CD14-positive monocyte (primary cell): ENCODE data around the gene ELF5. TPM values are rescaled to one million over a fixed set of nuclear protein-coding genes. Genes with fewer than 3 reads are reported as not detected.

Source experiments
- DNase-seq, 3 donors: peaks; one replicate each; pipeline ENCODE4 v3.0.0-alpha.2; 2011 to 2022
- H2AFZ ChIP-seq: 2 replicates; pipeline ENCODE4 v1.6.0; 2012; ENCODE audit warnings: mild to moderate bottlenecking, low read depth, low read length, inconsistent platforms; ENCODE audit not compliant: insufficient read depth, poor library complexity, severe bottlenecking
- H3K27ac ChIP-seq, 2 donors: 1 replicate in 1 of 2; 2 replicates in 1 of 2; pipeline ENCODE4 v1.5.1; 2012 to 2013; ENCODE audit warnings: low read length in 2 of 2, control low read depth in 1 of 2, inconsistent platforms in 1 of 2, low read depth in 1 of 2, mild to moderate bottlenecking in 1 of 2
- H3K27me3 ChIP-seq, 2 donors: one replicate each; pipeline versions ENCODE4 v1.6.0 to v1.6.1; 2011 to 2013; ENCODE audit warnings: low read length in 2 of 2; ENCODE audit not compliant: control insufficient read depth in 2 of 2, insufficient read depth in 2 of 2
- H3K36me3 ChIP-seq, 2 donors: replicated peaks in 1 of 2; 1 replicate in 1 of 2; 2 replicates in 1 of 2; pipeline versions ENCODE4 v1.5.1 to v1.6.1; 2012 to 2013; ENCODE audit warnings: low read length in 2 of 2, control low read depth in 1 of 2, inconsistent platforms in 1 of 2, mild to moderate bottlenecking in 1 of 2; ENCODE audit not compliant: insufficient read depth in 2 of 2, control insufficient read depth in 1 of 2
- H3K4me1 ChIP-seq, 2 donors: 1 replicate in 1 of 2; 2 replicates in 1 of 2; pipeline versions ENCODE4 v1.5.1 to v1.6.1; 2012 to 2013; ENCODE audit warnings: low read length in 2 of 2, control low read depth in 1 of 2, inconsistent platforms in 1 of 2, mild to moderate bottlenecking in 1 of 2, moderate library complexity in 1 of 2; ENCODE audit not compliant: insufficient read depth in 2 of 2, control insufficient read depth in 1 of 2
- H3K4me2 ChIP-seq: replicated peaks from 2 replicates; pipeline ENCODE3; 2012; ENCODE audit warnings: low read length, moderate library complexity, mild to moderate bottlenecking; ENCODE audit not compliant: poor library complexity, severe bottlenecking; ENCODE audit errors: extremely low read depth
- H3K4me3 ChIP-seq, 3 experiments: fragments of 200-600 bp in 1 of 3; sonication (generic) in 1 of 3; replicated peaks in 1 of 3; 1 replicate in 2 of 3; 2 replicates in 1 of 3; pipeline ENCODE4 v1.5.1; 2011 to 2013; ENCODE audit warnings: low read length in 3 of 3, mild to moderate bottlenecking in 3 of 3, control low read depth in 2 of 3, low read depth in 2 of 3, inconsistent platforms in 1 of 3, moderate library complexity in 1 of 3
- H3K79me2 ChIP-seq: 2 replicates; pipeline ENCODE4 v1.6.0; 2012; ENCODE audit warnings: mild to moderate bottlenecking, control low read depth, inconsistent platforms, low read length, moderate library complexity; ENCODE audit not compliant: insufficient read depth
- H3K9ac ChIP-seq: 2 replicates; pipeline ENCODE4 v1.6.0; 2017; ENCODE audit warnings: low read length, mild to moderate bottlenecking; ENCODE audit not compliant: insufficient read depth, poor library complexity, severe bottlenecking
- H3K9me3 ChIP-seq, 2 donors: replicated peaks in 1 of 2; 1 replicate in 1 of 2; 2 replicates in 1 of 2; pipeline versions ENCODE4 v1.5.1 to v1.6.1; 2012 to 2013; ENCODE audit warnings: low read length in 2 of 2, control low read depth in 1 of 2; ENCODE audit not compliant: control insufficient read depth in 1 of 2, insufficient read depth in 1 of 2
- H4K20me1 ChIP-seq: 2 replicates; pipeline ENCODE4 v1.6.0; 2012; ENCODE audit warnings: mild to moderate bottlenecking, low read length, control low read depth, moderate library complexity; ENCODE audit not compliant: insufficient read depth
- H3K27ac Mint-ChIP-seq, 7 donors: one replicate each; pipeline ENCODE4 v1.8.0; 2020; ENCODE audit warnings: mild to moderate bottlenecking in 7 of 7, mixed read lengths in 7 of 7, moderate library complexity in 6 of 7, inconsistent platforms in 2 of 7
- H3K27me3 Mint-ChIP-seq, 3 donors: one replicate each; pipeline ENCODE4 v1.8.0; 2021 to 2022; ENCODE audit warnings: low read depth in 3 of 3, mild to moderate bottlenecking in 3 of 3, mixed read lengths in 3 of 3, moderate library complexity in 3 of 3, inconsistent platforms in 1 of 3
- H3K36me3 Mint-ChIP-seq, 2 donors: one replicate each; pipeline ENCODE4 v1.8.0; 2020; ENCODE audit warnings: mixed read lengths in 2 of 2, inconsistent platforms in 1 of 2, mild to moderate bottlenecking in 1 of 2
- H3K4me1 Mint-ChIP-seq: one replicate; pipeline ENCODE4 v1.8.0; 2020; ENCODE audit warnings: mild to moderate bottlenecking, mixed read lengths
- H3K4me3 Mint-ChIP-seq, 2 donors: one replicate each; pipeline ENCODE4 v1.8.0; 2020; ENCODE audit warnings: mild to moderate bottlenecking in 2 of 2, mixed read lengths in 2 of 2, moderate library complexity in 1 of 2
- H3K9me3 Mint-ChIP-seq, 7 donors: one replicate each; pipeline ENCODE4 v1.8.0; 2020 to 2022; ENCODE audit warnings: mixed read lengths in 7 of 7, mild to moderate bottlenecking in 6 of 7, moderate library complexity in 6 of 7, inconsistent platforms in 2 of 7
- CTCF ChIP-seq: fragments of 200-600 bp; IDR thresholded peaks from one replicate; pipeline ENCODE4 v1.8.0; 2022; ENCODE audit warnings: antibody characterized with exemption, mild to moderate bottlenecking
- WGBS: methylation state at CpG from one replicate; pipeline ENCODE4 v1.1.5; 2013; ENCODE audit warnings: missing lambda C conversion rate; ENCODE audit not compliant: insufficient coverage; 5-methylcytosine and 5-hydroxymethylcytosine counted together
- intact Hi-C, 2 donors: fragments of 100-400 bp; cut with micrococcal nuclease; formaldehyde crosslinking; loops; one replicate each; pipeline versions ENCODE4 v1.15.0 to v1.15.1; 2023
- polyA plus RNA-seq, 3 donors: library from polyadenylated mRNA; depleted of rRNA in 1 of 3; unstranded in 2 of 3; stranded (reverse) in 1 of 3; fragments of 300-500 nt in 2 of 3; fragments of >200 nt in 1 of 3; fragmentation: Illumina TruSeq in 2 of 3; gene quantifications; 1 replicate in 2 of 3; 2 replicates in 1 of 3; pipeline ENCODE4 v1.2.3, GENCODE V29; 2012 to 2021

ELF5 gene
- polyA plus RNA-seq, 3 donors, result 0.27 TPM; not detected in 2

- Histone ChIP-seq H3K27ac (no peak overlapping the region), H3K4me3 (no peak overlapping the region), H3K27me3 (peaks cover 0 to 3% of the 10 kb centered on the region in 2 donors), H4K20me1 (no peaks in the 10 kb centered on the region), H3K9me3 (no peaks in the 10 kb centered on the region), H3K79me2 (no peaks in the 10 kb centered on the region), H3K9ac (no peak overlapping the region), H3K4me2 (no peak overlapping the region), H3K4me1 (no peaks in the 10 kb centered on the region), H3K36me3 (no peaks in the 10 kb centered on the region), H2AFZ (no peak overlapping the region)
- Mint-ChIP-seq H3K9me3 (peaks cover 0 to 2% (median 0%) of the 10 kb centered on the region in 7 donors), H3K27ac (no peak overlapping the region), H3K36me3 (no peaks in the 10 kb centered on the region), H3K27me3 (peaks cover 8 to 25% (median 10%) of the 10 kb centered on the region in 3 donors), H3K4me1 (no peaks in the 10 kb centered on the region), H3K4me3 (no peak overlapping the region)
- DNase-seq, result no peak
- intact Hi-C loops, result no loop called here
- 100% methylated on average over 1 of the region's 1 CpG for WGBS
- TF ChIP-seq CTCF, result no peak
These were observed 44.6 kb upstream of the ELF5 start for GRCh38 chr11:34558211-34558610.

GRCh38 chr11:34552270-34552669 lies 38.7 kb upstream of the ELF5 start:
- Histone ChIP-seq H2AFZ (peak overlapping the region; percentile 6), H3K79me2 (no peaks in the 10 kb centered on the region), H3K9ac (no peak overlapping the region), H3K36me3 (no peaks in the 10 kb centered on the region), H3K27me3 (no peaks in the 10 kb centered on the region), H3K4me3 (no peak overlapping the region), H3K27ac (no peak overlapping the region), H3K4me2 (no peak overlapping the region), H3K4me1 (peaks cover 6 to 8% of the 10 kb centered on the region in 2 donors), H3K9me3 (no peaks in the 10 kb centered on the region), H4K20me1 (no peaks in the 10 kb centered on the region)
- Mint-ChIP-seq H3K27me3 (peaks cover 5 to 8% (median 5%) of the 10 kb centered on the region in 3 donors), H3K4me1 (peaks cover 9% of the 10 kb centered on the region), H3K4me3 (no peak overlapping the region), H3K9me3 (peaks cover 0 to 2% (median 0%) of the 10 kb centered on the region in 7 donors), H3K36me3 (no peaks in the 10 kb centered on the region), H3K27ac (peak overlapping the region in 2 of 7 donors; percentile 52 to 69)
- 10% methylated on average over 2 of the region's 3 CpGs for WGBS
- TF ChIP-seq CTCF, result no peak
- intact Hi-C loops, result no loop called here
- DNase-seq, result peak; percentile 14 to 39 (median 27)
